22Rv1 (cell line): ENCODE measurements around the gene CCL20.
A peak's percentile ranks its signal among the peaks of the same experiment; 100 is the strongest.

ENCODE experiments used
- H3K27ac ChIP-seq: fragments of 450-650 bp; 2 replicates; pipeline ENCODE4 v1.5.1; 2017
- CTCF ChIP-seq: fragments of 450-650 bp; IDR thresholded peaks from 2 replicates; pipeline ENCODE4 v1.5.1; 2017; ENCODE audit warnings: mild to moderate bottlenecking
- ZFX ChIP-seq: fragments of 450-650 bp; IDR thresholded peaks from 2 replicates; pipeline ENCODE4 v1.6.1; 2017; ENCODE audit warnings: antibody characterized with exemption, borderline replicate concordance

Gene CCL20

GRCh38 chr2:227853765-227854271, 40.2 kb downstream of the CCL20 start:
- TF ChIP-seq ZFX (no peak), CTCF (no peak)
- no peak overlapping the region for H3K27ac ChIP-seq

GRCh38 chr2:227855440-227855839, 41.8 kb downstream of the CCL20 start:
- no peak for TF ChIP-seq CTCF
- no peak overlapping the region for H3K27ac ChIP-seq

GRCh38 chr2:227856697-227857096, 43.1 kb downstream of the CCL20 start:
- H3K27ac ChIP-seq: no peak overlapping the region
- TF ChIP-seq ZFX: no peak
- no peak for TF ChIP-seq CTCF

GRCh38 chr2:227860221-227860641, 46.6 kb downstream of the CCL20 start:
- no peak overlapping the region for H3K27ac ChIP-seq
- no peak for TF ChIP-seq CTCF
- TF ChIP-seq ZFX: no peak

GRCh38 chr2:227861011-227861410, 47.4 kb downstream of the CCL20 start:
- no peak overlapping the region for H3K27ac ChIP-seq
- TF ChIP-seq ZFX (no peak), CTCF (no peak)

DNA sequence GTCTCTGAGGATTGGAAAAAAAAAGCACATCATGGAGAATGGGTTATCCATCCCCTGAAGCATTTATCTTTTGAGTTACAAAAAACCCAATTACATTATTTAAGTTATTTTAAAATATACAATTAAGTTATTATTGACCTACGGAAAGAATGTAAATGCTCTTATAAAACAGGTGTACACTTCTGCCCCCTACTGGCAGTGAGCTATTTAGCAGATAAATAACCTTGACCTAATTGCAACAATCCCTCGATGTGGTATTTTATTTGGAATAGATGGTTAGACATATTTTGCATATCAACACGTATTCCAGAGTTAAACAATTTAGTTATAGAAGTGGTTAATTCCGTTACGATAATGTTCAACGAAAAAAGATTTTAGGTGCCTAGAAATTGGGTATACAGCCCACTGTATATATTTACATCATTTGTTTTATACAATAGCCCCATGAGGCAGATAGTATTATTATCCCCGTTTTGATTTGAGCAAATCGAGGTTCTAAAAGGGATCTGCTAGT, 48.6 kb downstream of the CCL20 start:
- no peak overlapping the region for H3K27ac ChIP-seq
- no peak for TF ChIP-seq ZFX
- TF ChIP-seq CTCF: peak; percentile 91

GRCh38 chr2:227862741-227863588, 49.3 kb downstream of the CCL20 start:
- no peak overlapping the region for H3K27ac ChIP-seq
- TF ChIP-seq ZFX: no peak
- TF ChIP-seq CTCF: no peak
